GM12872 (cell line): Measurements from ENCODE around the gene CCDC178.

ENCODE experiments used
- CTCF ChIP-seq: IDR thresholded peaks from 3 replicates; pipeline ENCODE4 v1.5.1; 2011; ENCODE audit warnings: low read depth, mild to moderate bottlenecking, low read length, moderate library complexity; ENCODE audit not compliant: insufficient read depth

The CCDC178 gene

GRCh38 chr18:32889615-32890593 is 550.6 kb downstream of the CCDC178 start:
- no peak for TF ChIP-seq CTCF

- no peak for TF ChIP-seq CTCF
These were observed 552.2 kb downstream of the CCDC178 start for GRCh38 chr18:32888306-32888705.
